Activated CD8-positive, alpha-beta memory T cell treated with anti-CD3 and anti-CD28 coated beads, Interleukin-2, amount 10 ng/mL, durations not matched to agents 7 days and 5 days (primary cell): Measurements from ENCODE around the gene OPRL1. TPM values are rescaled to one million over a fixed set of nuclear protein-coding genes. Genes with fewer than 3 reads are reported as not detected.
A peak's percentile ranks its signal among the peaks of the same experiment; 100 is the strongest.

Source experiments
- ATAC-seq: fragments of 150-1000 bp; cut with Tn5 transposase; one replicate; pipeline ENCODE4 v1.10.0; 2021; ENCODE audit warnings: moderate library complexity
- CTCF ChIA-PET: fragments of 350-600 bp; sonication (Branson Sonifier 250); formaldehyde crosslinking; loops from one replicate; lab custom pipeline; 2021; ENCODE audit warnings: antibody characterized with exemption; lab: Charles Lee
- DNase-seq: peaks from one replicate; pipeline ENCODE4 v3.0.0-alpha.2; 2020
- H3K27ac Mint-ChIP-seq: one replicate; pipeline ENCODE4 v1.8.0; 2021; ENCODE audit warnings: mild to moderate bottlenecking, mixed read lengths
- H3K27me3 Mint-ChIP-seq: one replicate; pipeline ENCODE4 v1.8.0; 2021; ENCODE audit warnings: mixed read lengths
- H3K36me3 Mint-ChIP-seq: one replicate; pipeline ENCODE4 v1.8.0; 2021; ENCODE audit warnings: mild to moderate bottlenecking, mixed read lengths
- H3K4me1 Mint-ChIP-seq: one replicate; pipeline ENCODE4 v1.8.0; 2021; ENCODE audit warnings: mixed read lengths
- H3K4me3 Mint-ChIP-seq: one replicate; pipeline ENCODE4 v1.8.0; 2021; ENCODE audit warnings: mild to moderate bottlenecking, moderate library complexity, mixed read lengths
- H3K9me3 Mint-ChIP-seq: one replicate; pipeline ENCODE4 v1.8.0; 2022; ENCODE audit warnings: low read depth, mixed read lengths
- total RNA-seq, 2 experiments: library from RNA; stranded (reverse); gene quantifications; one replicate each; pipeline ENCODE4 v1.2.3, GENCODE V29; 2021

OPRL1 gene
- total RNA-seq, 2 experiments from 2014 or later: 0.75 to 0.99 TPM

- ATAC-seq (no peak), DNase-seq (no peak)
- H3K36me3 Mint-ChIP-seq: no peaks in the 10 kb centered on the region
- no peak overlapping the region for H3K27ac Mint-ChIP-seq
- H3K4me3 Mint-ChIP-seq: no peak overlapping the region
- peaks cover 44% of the 10 kb centered on the region for H3K27me3 Mint-ChIP-seq
- CTCF ChIA-PET: interaction anchor here (1.7 kb wide), 1 partner anchor 9 kb away, joined by 9 read pairs; no protein-coding TSS in a partner anchor
- H3K9me3 Mint-ChIP-seq: no peaks in the 10 kb centered on the region
- H3K4me1 Mint-ChIP-seq: peaks cover 5% of the 10 kb centered on the region
These were observed 32.9 kb upstream of the OPRL1 start for GRCh38 chr20:64047046-64047389.

- CTCF ChIA-PET: interaction anchor here (1.0 to 7.4 kb wide), 4 partner anchors 9 to 68 kb away, joined by 3 to 78 read pairs (median 8); partner anchors contain the start of genes C20orf204, PRPF6 and SAMD10
- peaks cover 44% of the 10 kb centered on the region for H3K27me3 Mint-ChIP-seq
- no peaks in the 10 kb centered on the region for H3K36me3 Mint-ChIP-seq
- no peak overlapping the region for H3K27ac Mint-ChIP-seq
- no peaks in the 10 kb centered on the region for H3K9me3 Mint-ChIP-seq
- no peak overlapping the region for H3K4me3 Mint-ChIP-seq
- ATAC-seq: no peak
- peaks cover 3% of the 10 kb centered on the region for H3K4me1 Mint-ChIP-seq
- DNase-seq: no peak
These were observed 31.9 kb upstream of the OPRL1 start for GRCh38 chr20:64047968-64048401.

- CTCF ChIA-PET: interaction anchor here (1.0 to 7.4 kb wide), 3 partner anchors 9 to 68 kb away, joined by 3 to 78 read pairs (median 7); partner anchors contain the start of genes C20orf204, PRPF6 and SAMD10
- Mint-ChIP-seq H3K9me3 (no peaks in the 10 kb centered on the region), H3K4me1 (peaks cover 3% of the 10 kb centered on the region)
These were observed 31.4 kb upstream of the OPRL1 start for GRCh38 chr20:64048402-64049044.

GRCh38 chr20:64049060-64049877, 30.6 kb upstream of the OPRL1 start, which contains the start of gene SOX18:
Gene SOX18 (minus strand): TSS chr20:64049639. CDS start chr20:64049516, 123 bp downstream.
- H3K4me1 Mint-ChIP-seq: peaks cover 5% of the 10 kb centered on the region
- H3K27me3 Mint-ChIP-seq: peaks cover 44% of the 10 kb centered on the region
- CTCF ChIA-PET: interaction anchor here (1.0 to 7.4 kb wide), 3 partner anchors 10 to 69 kb away, joined by 3 to 78 read pairs (median 7); partner anchors contain the start of genes C20orf204, PRPF6 and SAMD10
- H3K9me3 Mint-ChIP-seq: no peaks in the 10 kb centered on the region
- H3K4me3 Mint-ChIP-seq: peak within 1 kb of the TSS; percentile 40
- DNase-seq (peak; percentile 63), ATAC-seq (peak; percentile 64)
- H3K36me3 Mint-ChIP-seq: no peaks in the 10 kb centered on the region
- no peak within 1 kb of the TSS for H3K27ac Mint-ChIP-seq

More at GRCh38 chr20:64048402-64049044, 31.4 kb upstream of the OPRL1 start:
- Mint-ChIP-seq H3K4me3 (no peak overlapping the region), H3K27me3 (peaks cover 44% of the 10 kb centered on the region), H3K27ac (no peak overlapping the region), H3K36me3 (no peaks in the 10 kb centered on the region)
- DNase-seq (no peak), ATAC-seq (no peak)

- H3K27ac Mint-ChIP-seq: no peak overlapping the region
- H3K4me1 Mint-ChIP-seq: peaks cover 9% of the 10 kb centered on the region
- DNase-seq: no peak
- H3K4me3 Mint-ChIP-seq: no peak overlapping the region
- H3K27me3 Mint-ChIP-seq: peaks cover 44% of the 10 kb centered on the region
- ATAC-seq: no peak
- H3K36me3 Mint-ChIP-seq: no peaks in the 10 kb centered on the region
- CTCF ChIA-PET: interaction anchor here (0.5 to 7.4 kb wide), 4 partner anchors 9 to 76 kb away, joined by 3 to 78 read pairs (median 5); partner anchors contain the start of genes PRPF6 and SAMD10
- H3K9me3 Mint-ChIP-seq: no peaks in the 10 kb centered on the region
These were observed 30.0 kb upstream of the OPRL1 start for GRCh38 chr20:64049878-64050260.

GRCh38 chr20:64050261-64051032, 29.4 kb upstream of the OPRL1 start:
- ATAC-seq (no peak), DNase-seq (no peak)
- H3K27me3 Mint-ChIP-seq: peaks cover 44% of the 10 kb centered on the region
- no peak overlapping the region for H3K27ac Mint-ChIP-seq
- H3K4me1 Mint-ChIP-seq: peaks cover 14% of the 10 kb centered on the region
- no peaks in the 10 kb centered on the region for H3K36me3 Mint-ChIP-seq
- CTCF ChIA-PET: interaction anchor here (0.5 to 7.4 kb wide), 3 partner anchors 8 to 77 kb away, joined by 3 to 78 read pairs (median 3); no protein-coding TSS in a partner anchor
- no peak overlapping the region for H3K4me3 Mint-ChIP-seq
- H3K9me3 Mint-ChIP-seq: no peaks in the 10 kb centered on the region

- ATAC-seq (no peak), DNase-seq (no peak)
- Mint-ChIP-seq H3K4me3 (no peak overlapping the region), H3K27ac (no peak overlapping the region), H3K4me1 (peaks cover 15% of the 10 kb centered on the region), H3K27me3 (peaks cover 40% of the 10 kb centered on the region), H3K36me3 (no peaks in the 10 kb centered on the region), H3K9me3 (no peaks in the 10 kb centered on the region)
- CTCF ChIA-PET: interaction anchor here (7.4 kb wide), 1 partner anchor 12 kb away, joined by 78 read pairs; no protein-coding TSS in a partner anchor
These were observed 28.8 kb upstream of the OPRL1 start for GRCh38 chr20:64051033-64051452.

- no peaks in the 10 kb centered on the region for H3K36me3 Mint-ChIP-seq
- peaks cover 15% of the 10 kb centered on the region for H3K4me1 Mint-ChIP-seq
- DNase-seq (no peak), ATAC-seq (no peak)
- H3K27ac Mint-ChIP-seq: no peak overlapping the region
- no peak overlapping the region for H3K4me3 Mint-ChIP-seq
- CTCF ChIA-PET: interaction anchor here (3.4 to 7.4 kb wide), 2 partner anchors 12 to 19 kb away, joined by 12 to 78 read pairs; no protein-coding TSS in a partner anchor
- H3K9me3 Mint-ChIP-seq: no peaks in the 10 kb centered on the region
- H3K27me3 Mint-ChIP-seq: peaks cover 34% of the 10 kb centered on the region
These were observed 28.1 kb upstream of the OPRL1 start for GRCh38 chr20:64051561-64052325.

GRCh38 chr20:64052326-64052722, 27.6 kb upstream of the OPRL1 start:
- DNase-seq: no peak
- Mint-ChIP-seq H3K4me1 (peaks cover 20% of the 10 kb centered on the region), H3K27me3 (peaks cover 28% of the 10 kb centered on the region), H3K9me3 (no peaks in the 10 kb centered on the region), H3K27ac (no peak overlapping the region), H3K36me3 (no peaks in the 10 kb centered on the region), H3K4me3 (no peak overlapping the region)
- ATAC-seq: no peak
- CTCF ChIA-PET: interaction anchor here (1.5 to 7.4 kb wide), 4 partner anchors 10 to 67 kb away, joined by 4 to 78 read pairs (median 10); no protein-coding TSS in a partner anchor

GRCh38 chr20:64052987-64053840, 26.7 kb upstream of the OPRL1 start:
- H3K4me3 Mint-ChIP-seq: no peak overlapping the region
- CTCF ChIA-PET: interaction anchor here (1.5 to 7.4 kb wide), 7 partner anchors 9 to 73 kb away, joined by 3 to 78 read pairs (median 7); partner anchors contain the start of genes PRPF6 and SAMD10
- no peaks in the 10 kb centered on the region for H3K36me3 Mint-ChIP-seq
- ATAC-seq (no peak), DNase-seq (no peak)
- H3K27ac Mint-ChIP-seq: no peak overlapping the region
- no peaks in the 10 kb centered on the region for H3K9me3 Mint-ChIP-seq
- H3K4me1 Mint-ChIP-seq: peaks cover 27% of the 10 kb centered on the region
- H3K27me3 Mint-ChIP-seq: peaks cover 21% of the 10 kb centered on the region
